UCSD-AML1 (cell line): Measurements from ENCODE around the gene IFTAP.
"Not testable (repeated sequence)": the region's sequence is repeated elsewhere in the genome, so short reads cannot be mapped to it uniquely, and the experiment has no call there.

Experiments
- DNase-seq: peaks from one replicate; lab custom pipeline; 2025; ENCODE audit not compliant: unreplicated experiment; lab: John Stamatoyannopoulos, UW

The IFTAP gene

GRCh38 chr11:36594316-36594989, at the start of gene IFTAP:
IFTAP (plus strand) TSS chr11:36594502; CDS start chr11:36610104, 15,602 bp downstream.
- peak; percentile 62 for DNase-seq

- no peak for DNase-seq
These were observed 43.8 kb upstream of the IFTAP start for GRCh38 chr11:36550385-36551115.

GRCh38 chr11:36557390-36557789, 36.9 kb upstream of the IFTAP start:
- not testable (repeated sequence) for DNase-seq

GRCh38 chr11:36557991-36558390, 36.3 kb upstream of the IFTAP start:
- no peak for DNase-seq

- no peak for DNase-seq
These were observed 35.5 kb upstream of the IFTAP start for GRCh38 chr11:36558571-36559413.

- DNase-seq = peak; percentile 28
These were observed 29.8 kb upstream of the IFTAP start for GRCh38 chr11:36564376-36565030.

GRCh38 chr11:36565031-36565610, 29.2 kb upstream of the IFTAP start:
- no peak for DNase-seq

- DNase-seq = no peak
These were observed 27.8 kb upstream of the IFTAP start for GRCh38 chr11:36566407-36567053.

GRCh38 chr11:36567694-36568093, 26.6 kb upstream of the IFTAP start, which contains the start of gene RAG1:
RAG1 (plus strand) TSS chr11:36568007; CDS start chr11:36573305, 5,298 bp downstream.
- DNase-seq = no peak

GRCh38 chr11:36569095-36569494, 25.2 kb upstream of the IFTAP start:
- no peak for DNase-seq

GRCh38 chr11:36574486-36574885, 19.8 kb upstream of the IFTAP start:
- DNase-seq = no peak

- no peak for DNase-seq
These were observed 16.9 kb upstream of the IFTAP start for GRCh38 chr11:36577373-36577772.

GRCh38 chr11:36577859-36578258, 16.4 kb upstream of the IFTAP start:
- DNase-seq = no peak

- no peak for DNase-seq
These were observed 15.8 kb upstream of the IFTAP start for GRCh38 chr11:36578458-36578857.

- no peak for DNase-seq
These were observed 12.8 kb upstream of the IFTAP start for GRCh38 chr11:36581536-36581935.

GRCh38 chr11:36583667-36584066, 10.6 kb upstream of the IFTAP start:
- no peak for DNase-seq

- no peak for DNase-seq
These were observed 7.8 kb upstream of the IFTAP start for GRCh38 chr11:36586543-36586942.

GRCh38 chr11:36588099-36588498, 6.2 kb upstream of the IFTAP start:
- DNase-seq = no peak

- no peak for DNase-seq
These were observed 3.8 kb upstream of the IFTAP start for GRCh38 chr11:36590513-36590912.

- no peak for DNase-seq
These were observed 2.9 kb upstream of the IFTAP start for GRCh38 chr11:36591433-36591832.
